ENCODE results near the gene SMYD5. TPM values are rescaled to one million over a fixed set of nuclear protein-coding genes. Genes with fewer than 3 reads are reported as not detected.

Gene SMYD5
- total RNA-seq, 4 donors from 2014 or later = 14.6 to 27.0 (median 14.9) TPM

DNA sequence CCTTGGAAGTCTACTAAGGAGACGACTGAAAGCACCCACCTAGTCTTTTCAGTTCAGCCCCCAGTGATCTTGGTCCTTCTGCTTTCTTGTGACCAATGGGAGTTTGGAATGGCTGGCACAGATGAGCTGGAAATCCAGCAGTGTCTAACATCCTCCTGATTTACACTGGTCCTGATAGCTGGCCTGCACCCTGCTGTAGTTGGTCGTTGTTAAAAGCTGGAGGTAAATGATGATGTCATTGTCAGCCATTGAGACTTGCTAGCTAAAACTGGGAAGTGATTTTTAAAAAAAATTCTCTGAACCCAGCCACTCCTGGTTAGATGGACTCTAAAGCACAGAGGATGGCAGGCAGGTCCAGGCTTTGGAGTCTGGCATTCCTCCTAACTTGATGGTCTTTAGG, 39.4 kb downstream of the SMYD5 start:
- DNase-seq (ENCODE audit: low spot score) = no peak
- TF ChIP-seq, protein P1, sequence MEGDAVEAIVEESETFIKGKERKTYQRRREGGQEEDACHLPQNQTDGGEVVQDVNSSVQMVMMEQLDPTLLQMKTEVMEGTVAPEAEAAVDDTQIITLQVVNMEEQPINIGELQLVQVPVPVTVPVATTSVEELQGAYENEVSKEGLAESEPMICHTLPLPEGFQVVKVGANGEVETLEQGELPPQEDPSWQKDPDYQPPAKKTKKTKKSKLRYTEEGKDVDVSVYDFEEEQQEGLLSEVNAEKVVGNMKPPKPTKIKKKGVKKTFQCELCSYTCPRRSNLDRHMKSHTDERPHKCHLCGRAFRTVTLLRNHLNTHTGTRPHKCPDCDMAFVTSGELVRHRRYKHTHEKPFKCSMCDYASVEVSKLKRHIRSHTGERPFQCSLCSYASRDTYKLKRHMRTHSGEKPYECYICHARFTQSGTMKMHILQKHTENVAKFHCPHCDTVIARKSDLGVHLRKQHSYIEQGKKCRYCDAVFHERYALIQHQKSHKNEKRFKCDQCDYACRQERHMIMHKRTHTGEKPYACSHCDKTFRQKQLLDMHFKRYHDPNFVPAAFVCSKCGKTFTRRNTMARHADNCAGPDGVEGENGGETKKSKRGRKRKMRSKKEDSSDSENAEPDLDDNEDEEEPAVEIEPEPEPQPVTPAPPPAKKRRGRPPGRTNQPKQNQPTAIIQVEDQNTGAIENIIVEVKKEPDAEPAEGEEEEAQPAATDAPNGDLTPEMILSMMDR (IDR thresholded peaks at IDR 0.05) = no peak
- ATAC-seq (ENCODE audit: low FRiP score) = no peak

GRCh38 chr2:73253901-73254300, 39.9 kb downstream of the SMYD5 start:
- ATAC-seq (ENCODE audit: low FRiP score) (no peak), DNase-seq (ENCODE audit: low spot score) (no peak)
- TF ChIP-seq, protein P1 (IDR thresholded peaks at IDR 0.05) = no peak

DNA sequence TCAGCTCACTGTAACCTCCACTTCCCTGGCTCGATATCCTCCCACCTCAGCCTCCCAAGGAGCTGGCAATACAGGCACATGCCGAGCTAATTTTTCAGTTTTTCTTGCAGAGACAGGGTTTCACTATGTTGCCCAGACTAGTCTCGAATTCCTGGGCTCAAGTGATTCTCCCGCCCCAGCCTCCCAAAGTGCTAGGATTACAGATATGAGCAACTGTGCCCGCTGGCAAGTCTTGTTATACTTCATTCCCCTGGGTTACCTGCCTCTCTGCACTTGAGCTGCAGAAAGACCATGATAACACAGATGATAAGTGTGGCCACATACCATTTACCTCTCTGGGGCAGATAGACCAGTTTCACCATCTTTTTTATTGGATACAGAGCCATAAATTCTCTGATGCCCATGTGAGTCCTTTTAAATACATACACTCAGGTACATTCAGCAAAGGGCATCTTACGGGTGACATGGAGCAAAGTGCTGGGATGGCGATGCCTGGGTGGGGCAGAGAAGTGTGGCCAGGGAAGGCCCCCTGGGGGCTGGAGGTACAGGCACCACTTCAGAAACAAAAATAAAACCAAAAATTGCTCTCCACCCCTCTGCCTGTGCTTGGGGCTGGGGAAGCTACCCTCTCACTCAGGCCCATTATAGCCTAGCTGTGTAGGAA, 40.4 kb downstream of the SMYD5 start:
- no peak for DNase-seq (ENCODE audit: low spot score)
- TF ChIP-seq, protein P1 (IDR thresholded peaks at IDR 0.05) = no peak
- no peak for ATAC-seq (ENCODE audit: low FRiP score)

DNA sequence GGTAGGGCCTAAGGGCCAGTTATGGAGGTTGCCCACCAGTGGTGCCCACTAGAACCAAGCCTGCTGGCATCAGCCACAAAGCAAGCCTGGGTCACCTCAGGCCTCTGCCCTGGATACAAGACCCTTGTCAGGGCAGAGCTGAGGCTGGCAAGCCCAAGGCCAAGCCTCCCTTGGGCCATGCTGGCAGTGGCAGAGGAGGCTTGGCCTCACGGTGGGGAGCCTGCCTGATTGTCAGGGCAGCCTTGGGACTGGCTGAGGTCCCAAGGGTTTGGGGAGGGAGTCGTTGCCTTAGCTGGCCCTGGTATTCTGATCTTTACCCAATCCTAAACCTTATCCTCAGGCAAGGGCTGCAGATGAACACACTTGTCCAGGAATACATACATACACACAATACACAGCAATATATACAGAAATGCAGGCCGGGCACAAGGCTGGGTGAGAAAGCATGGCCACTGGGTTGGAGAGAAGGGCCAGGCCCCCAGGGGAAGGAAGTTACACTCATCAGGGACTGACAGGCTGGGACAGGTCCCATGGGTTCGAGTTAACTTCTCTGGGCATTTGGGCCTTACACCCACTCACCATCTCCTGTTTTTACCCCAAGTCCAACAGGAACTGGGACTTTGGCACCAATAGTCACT, 41.1 kb downstream of the SMYD5 start:
- no peak for DNase-seq (ENCODE audit: low spot score)
- ATAC-seq (ENCODE audit: low FRiP score) = no peak
- TF ChIP-seq, protein P1 (IDR thresholded peaks at IDR 0.05) = no peak

GRCh38 chr2:73255907-73256617, 42.0 kb downstream of the SMYD5 start:
- ATAC-seq (ENCODE audit: low FRiP score) = no peak
- TF ChIP-seq, protein P1 (IDR thresholded peaks at IDR 0.05) = no peak
- no peak for DNase-seq (ENCODE audit: low spot score)

DNA sequence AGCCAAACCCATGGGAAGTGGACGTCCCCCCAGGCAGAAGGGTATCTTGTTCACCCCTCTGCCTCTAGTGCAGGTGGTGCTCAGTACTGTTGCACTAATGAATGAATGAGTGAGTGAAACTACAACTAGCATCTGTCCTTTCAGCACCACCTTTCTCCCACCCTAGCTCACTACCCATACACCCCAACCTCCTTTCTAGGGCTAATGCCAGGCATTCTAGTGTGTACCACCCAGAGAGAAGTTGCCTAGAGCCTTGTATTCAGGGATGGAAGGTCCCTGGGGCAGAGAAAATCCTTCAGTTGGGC, 42.5 kb downstream of the SMYD5 start:
- TF ChIP-seq, protein P1 (IDR thresholded peaks at IDR 0.05) = no peak
- DNase-seq (ENCODE audit: low spot score) (no peak), ATAC-seq (ENCODE audit: low FRiP score) (no peak)
